Uterus (tissue), 4 donors: ENCODE results near the gene KMT2E. TPM values are rescaled to one million over a fixed set of nuclear protein-coding genes. Genes with fewer than 3 reads are reported as not detected.

ENCODE experiments used
- DNase-seq, 2 donors: peaks; one replicate each; pipeline ENCODE4 v3.0.0-alpha.2; 2019 to 2020
- H3K27ac ChIP-seq, 2 donors: fragments of 200-600 bp; sonication (generic); 1 replicate in 1 of 2; 2 replicates in 1 of 2; pipeline ENCODE4 v1.5.1; 2016 to 2018
- H3K27me3 ChIP-seq, 2 donors: fragments of 200-600 bp; sonication (generic); one replicate each; pipeline ENCODE4 v1.5.1; 2018 to 2019; ENCODE audit warnings: control low read depth in 1 of 2
- H3K36me3 ChIP-seq, 2 donors: fragments of 200-600 bp; sonication (generic); one replicate each; pipeline ENCODE4 v1.5.1; 2019; ENCODE audit warnings: control low read depth in 1 of 2
- H3K4me1 ChIP-seq, 2 donors: fragments of 200-600 bp; sonication (generic); one replicate each; pipeline ENCODE4 v1.5.1; 2018 to 2019; ENCODE audit warnings: control low read depth in 1 of 2
- H3K4me3 ChIP-seq, 2 donors: fragments of 200-600 bp; sonication (generic); 1 replicate in 1 of 2; 2 replicates in 1 of 2; pipeline ENCODE4 v1.5.1; 2018 to 2019; ENCODE audit warnings: mild to moderate bottlenecking in 1 of 2
- H3K9me3 ChIP-seq, 2 donors: fragments of 200-600 bp; sonication (generic); one replicate each; pipeline ENCODE4 v1.5.1; 2019; ENCODE audit warnings: control low read depth in 1 of 2
- CTCF ChIP-seq, 4 experiments: fragments of 200-600 bp in 2 of 4; fragments of 450-650 bp in 2 of 4; sonication (generic) in 2 of 4; IDR thresholded peaks; one replicate each; pipeline ENCODE4 v1.5.1; 2016 to 2019; ENCODE audit warnings: antibody characterized with exemption in 4 of 4, mild to moderate bottlenecking in 2 of 4, moderate library complexity in 1 of 4
- POLR2A ChIP-seq, 2 donors: fragments of 450-650 bp; IDR thresholded peaks; one replicate each; pipeline ENCODE4 v1.6.1; 2016; ENCODE audit warnings: antibody characterized with exemption in 2 of 2, mild to moderate bottlenecking in 1 of 2, moderate library complexity in 1 of 2
- intact Hi-C: fragments of 100-400 bp; cut with DNase I; formaldehyde crosslinking; loops from one replicate; pipeline ENCODE4 v1.15.1; 2023; ENCODE audit warnings: low total_unique reads
- total RNA-seq, 4 donors: library from RNA; depleted of rRNA in 3 of 4; stranded (reverse); fragments of >200 nt in 3 of 4; gene quantifications; one replicate each; pipeline versions ENCODE4 v1.1.0 to v1.2.4, GENCODE V29; 2014 to 2023
- donor health status: DM: yes; HTN: yes; CAD: no.

KMT2E gene
- total RNA-seq, 4 donors from 2014 or later = 61.5 to 208 (median 148) TPM

GRCh38 chr7:104968648-104969047 lies 45.4 kb upstream of the KMT2E start:
- peak overlapping the region in 1 of 2 donors; percentile 42 for H3K27ac ChIP-seq
- no peak for DNase-seq
- H3K4me1 ChIP-seq = no peaks in the 10 kb centered on the region
- no peak overlapping the region for H3K4me3 ChIP-seq
- no peak for TF ChIP-seq POLR2A (IDR thresholded peaks at IDR 0.05)
- no peak for TF ChIP-seq CTCF (IDR thresholded peaks at IDR 0.05)
- no peaks in the 10 kb centered on the region for H3K9me3 ChIP-seq
- intact Hi-C loops = no loop called here
- no peaks in the 10 kb centered on the region for H3K27me3 ChIP-seq
- H3K36me3 ChIP-seq = no peaks in the 10 kb centered on the region

GRCh38 chr7:104969183-104969582 lies 44.8 kb upstream of the KMT2E start:
- TF ChIP-seq POLR2A (IDR thresholded peaks at IDR 0.05) (no peak), CTCF (IDR thresholded peaks at IDR 0.05) (no peak)
- intact Hi-C loops = no loop called here
- DNase-seq = no peak
- no peaks in the 10 kb centered on the region for H3K27me3 ChIP-seq
- no peaks in the 10 kb centered on the region for H3K4me1 ChIP-seq
- H3K9me3 ChIP-seq = no peaks in the 10 kb centered on the region
- H3K27ac ChIP-seq = no peak overlapping the region
- H3K36me3 ChIP-seq = no peaks in the 10 kb centered on the region
- no peak overlapping the region for H3K4me3 ChIP-seq

- intact Hi-C loops = no loop called here
- peak overlapping the region in 1 of 2 donors; percentile 24 for H3K27ac ChIP-seq
These were observed 42.5 kb upstream of the KMT2E start for GRCh38 chr7:104971290-104972071.

GRCh38 chr7:104972500-104972899 lies 41.5 kb upstream of the KMT2E start:
- no peak for DNase-seq
- no peaks in the 10 kb centered on the region for H3K4me1 ChIP-seq
- no peaks in the 10 kb centered on the region for H3K9me3 ChIP-seq
- intact Hi-C loops = no loop called here
- no peaks in the 10 kb centered on the region for H3K36me3 ChIP-seq
- no peaks in the 10 kb centered on the region for H3K27me3 ChIP-seq
- TF ChIP-seq POLR2A (IDR thresholded peaks at IDR 0.05) = no peak
- TF ChIP-seq CTCF (IDR thresholded peaks at IDR 0.05) = no peak
- no peak overlapping the region for H3K27ac ChIP-seq
- no peak overlapping the region for H3K4me3 ChIP-seq

More at GRCh38 chr7:104971290-104972071, 42.5 kb upstream of the KMT2E start:
- no peak for DNase-seq
- H3K27me3 ChIP-seq = no peaks in the 10 kb centered on the region
- no peaks in the 10 kb centered on the region for H3K9me3 ChIP-seq
- TF ChIP-seq CTCF (IDR thresholded peaks at IDR 0.05) = no peak
- no peak for TF ChIP-seq POLR2A (IDR thresholded peaks at IDR 0.05)
- H3K36me3 ChIP-seq = no peaks in the 10 kb centered on the region
- H3K4me3 ChIP-seq = no peak overlapping the region
- no peaks in the 10 kb centered on the region for H3K4me1 ChIP-seq

GRCh38 chr7:104973227-104973626 lies 40.8 kb upstream of the KMT2E start:
- H3K27ac ChIP-seq = peak overlapping the region in 1 of 2 donors; percentile 69
- TF ChIP-seq CTCF (IDR thresholded peaks at IDR 0.05) (no peak), POLR2A (IDR thresholded peaks at IDR 0.05) (no peak)
- no peaks in the 10 kb centered on the region for H3K9me3 ChIP-seq
- no peak overlapping the region for H3K4me3 ChIP-seq
- H3K27me3 ChIP-seq = no peaks in the 10 kb centered on the region
- intact Hi-C loops = no loop called here
- DNase-seq = no peak
- peaks cover 0 to 6% of the 10 kb centered on the region in 2 donors for H3K4me1 ChIP-seq
- H3K36me3 ChIP-seq = no peaks in the 10 kb centered on the region
